PC-3 (cell line): ENCODE measurements around the gene STK32C. TPM values are rescaled to one million over a fixed set of nuclear protein-coding genes. Genes with fewer than 3 reads are reported as not detected.

Source experiments
- ATAC-seq: fragments of 200-7000 bp; cut with Tn5 transposase; 2 replicates; pipeline ENCODE4 v1.9.1; 2020; ENCODE audit warnings: mild to moderate bottlenecking, moderate library complexity
- BruUV-seq: library from RNA; stranded (reverse); fragments of 400-500 nt; replicated peaks from 2 replicates; lab custom pipeline; 2021; lab: Mats Ljungman, UMichigan
- CTCF ChIA-PET: fragments of 300-600 bp; sonication (Branson Sonifier 250); formaldehyde crosslinking; loops from one replicate; lab custom pipeline; 2022; ENCODE audit warnings: antibody characterized with exemption; lab: Charles Lee
- POLR2A ChIA-PET: fragments of 300-600 bp; sonication (Branson Sonifier 250); formaldehyde crosslinking; loops from one replicate; lab custom pipeline; 2022; ENCODE audit warnings: antibody characterized with exemption; ENCODE audit not compliant: unreplicated experiment; lab: Charles Lee
- DNase-seq: peaks from one replicate; pipeline ENCODE4 v3.0.0-alpha.2; 2015
- H2AFZ ChIP-seq: fragments of 300-600 bp; sonication (generic); 2 replicates; pipeline ENCODE4 v1.6.0; 2016; ENCODE audit warnings: antibody characterized with exemption, low read length
- H3F3A ChIP-seq: fragments of 300-600 bp; sonication (generic); one replicate; pipeline ENCODE4 v1.6.0; 2017; ENCODE audit warnings: antibody characterized with exemption, low read length, control low read depth, mild to moderate bottlenecking; ENCODE audit not compliant: unreplicated experiment
- H3K27ac ChIP-seq: fragments of 300-600 bp; sonication (generic); 2 replicates; pipeline ENCODE4 v1.5.1; 2016; ENCODE audit warnings: mild to moderate bottlenecking, low read length
- H3K27me3 ChIP-seq: fragments of 300-600 bp; sonication (generic); 2 replicates; pipeline ENCODE4 v1.6.1; 2016; ENCODE audit warnings: low read length, mixed read lengths
- H3K36me3 ChIP-seq: fragments of 300-600 bp; sonication (generic); 2 replicates; pipeline ENCODE4 v1.6.1; 2016; ENCODE audit warnings: low read depth, mixed run types, low read length, mixed read lengths
- H3K4me1 ChIP-seq: fragments of 300-600 bp; sonication (generic); 2 replicates; pipeline ENCODE4 v1.5.1; 2016; ENCODE audit warnings: low read length; ENCODE audit not compliant: insufficient read depth
- H3K4me2 ChIP-seq: fragments of 300-600 bp; sonication (generic); 2 replicates; pipeline ENCODE4 v1.6.0; 2016; ENCODE audit warnings: low read length
- H3K4me3 ChIP-seq: fragments of 300-600 bp; sonication (generic); 2 replicates; pipeline ENCODE4 v1.5.1; 2016; ENCODE audit warnings: mild to moderate bottlenecking, low read length, mixed read lengths
- H3K79me2 ChIP-seq: fragments of 300-600 bp; sonication (generic); 2 replicates; pipeline ENCODE4 v1.6.1; 2017; ENCODE audit warnings: low read length, mixed read lengths
- H3K9ac ChIP-seq: fragments of 300-600 bp; sonication (generic); 2 replicates; pipeline ENCODE4 v1.6.0; 2016; ENCODE audit warnings: mild to moderate bottlenecking, low read length
- H3K9me2 ChIP-seq: fragments of 300-600 bp; sonication (generic); replicated peaks from 2 replicates; pipeline ENCODE4 v1.6.1; 2016; ENCODE audit warnings: mixed run types, low read length, mixed read lengths
- H3K9me3 ChIP-seq: fragments of 300-600 bp; sonication (generic); 2 replicates; pipeline ENCODE4 v1.6.1; 2016; ENCODE audit warnings: low read length, mixed read lengths
- H4K20me1 ChIP-seq: fragments of 300-600 bp; sonication (generic); 2 replicates; pipeline ENCODE4 v1.6.1; 2016; ENCODE audit warnings: low read length, mixed read lengths
- EZH2 ChIP-seq: fragments of 300-600 bp; sonication (generic); IDR thresholded peaks from one replicate; pipeline ENCODE4 v1.6.1; 2017; ENCODE audit warnings: antibody characterized with exemption, mild to moderate bottlenecking, low read length; ENCODE audit not compliant: unreplicated experiment
- EZH2phosphoT487 ChIP-seq: fragments of 300-600 bp; sonication (generic); IDR thresholded peaks from 2 replicates; pipeline ENCODE4 v1.6.1; 2018; ENCODE audit warnings: mild to moderate bottlenecking, antibody characterized with exemption, low read length, borderline replicate concordance
- intact Hi-C: fragments of 100-400 bp; cut with micrococcal nuclease; formaldehyde crosslinking; loops from 2 replicates; pipeline ENCODE4 v1.9.0; 2023
- total RNA-seq: library from RNA; depleted of rRNA; stranded (reverse); fragments of >200 nt; gene quantifications from 2 replicates; pipeline ENCODE4 v1.2.3, GENCODE V29; 2014
- TF ChIP-seq, protein P1 (sequence below): fragments of 300-600 bp; sonication (generic); conservative IDR thresholded peaks from 2 replicates; pipeline ENCODE4 v1.5.1; 2017; ENCODE audit warnings: antibody characterized with exemption, low read depth, mild to moderate bottlenecking, low read length

The STK32C gene
- total RNA-seq, 1 experiment from 2014 or later, result 28.3 TPM

DNA sequence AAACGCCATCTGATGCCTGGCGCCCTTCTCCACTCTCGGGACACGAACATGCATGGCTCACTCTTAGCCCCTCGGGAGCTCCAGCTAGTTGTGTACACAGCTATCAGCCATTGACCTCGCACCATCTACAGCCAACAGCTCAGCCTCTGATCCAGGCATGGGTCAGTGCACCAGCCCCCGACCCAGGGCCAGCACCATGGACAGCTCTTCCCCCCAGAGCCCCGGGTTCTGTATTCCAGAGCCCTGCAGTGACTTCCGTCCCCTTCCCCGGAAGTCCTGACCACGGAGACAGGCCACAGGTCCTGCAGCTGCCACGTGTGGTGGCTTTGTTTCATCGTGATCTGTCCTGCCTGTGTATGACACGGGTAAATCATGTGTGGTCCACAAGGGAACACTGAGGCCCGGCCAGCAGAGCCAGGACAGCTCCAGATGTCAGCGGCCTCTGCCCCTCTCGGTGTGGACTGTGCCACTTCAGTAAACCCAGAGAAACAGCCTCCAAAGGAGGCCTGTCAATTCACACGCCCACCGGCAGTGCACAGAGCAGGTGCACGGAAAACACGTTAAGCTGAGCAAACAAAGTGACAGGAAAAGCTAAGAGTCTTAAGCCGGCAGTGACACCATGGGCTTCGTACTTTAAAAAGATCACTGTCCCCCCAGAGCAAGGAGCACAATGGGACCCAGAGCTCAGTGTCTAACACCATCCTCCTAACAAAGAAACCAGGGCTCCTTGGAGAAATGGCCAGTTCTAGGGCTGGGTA lies 13.0 kb downstream of the STK32C start:
- H3K4me1 ChIP-seq, result no peaks in the 10 kb centered on the region
- H3K27ac ChIP-seq, result no peak overlapping the region
- no peak for ATAC-seq
- H3K36me3 ChIP-seq, result no peaks in the 10 kb centered on the region
- CTCF ChIA-PET, result no interaction called here
- DNase-seq, result no peak
- H3F3A ChIP-seq, result no peaks in the 10 kb centered on the region
- POLR2A ChIA-PET, result no interaction called here
- TF ChIP-seq EZH2phosphoT487, result no peak
- TF ChIP-seq, protein P1, sequence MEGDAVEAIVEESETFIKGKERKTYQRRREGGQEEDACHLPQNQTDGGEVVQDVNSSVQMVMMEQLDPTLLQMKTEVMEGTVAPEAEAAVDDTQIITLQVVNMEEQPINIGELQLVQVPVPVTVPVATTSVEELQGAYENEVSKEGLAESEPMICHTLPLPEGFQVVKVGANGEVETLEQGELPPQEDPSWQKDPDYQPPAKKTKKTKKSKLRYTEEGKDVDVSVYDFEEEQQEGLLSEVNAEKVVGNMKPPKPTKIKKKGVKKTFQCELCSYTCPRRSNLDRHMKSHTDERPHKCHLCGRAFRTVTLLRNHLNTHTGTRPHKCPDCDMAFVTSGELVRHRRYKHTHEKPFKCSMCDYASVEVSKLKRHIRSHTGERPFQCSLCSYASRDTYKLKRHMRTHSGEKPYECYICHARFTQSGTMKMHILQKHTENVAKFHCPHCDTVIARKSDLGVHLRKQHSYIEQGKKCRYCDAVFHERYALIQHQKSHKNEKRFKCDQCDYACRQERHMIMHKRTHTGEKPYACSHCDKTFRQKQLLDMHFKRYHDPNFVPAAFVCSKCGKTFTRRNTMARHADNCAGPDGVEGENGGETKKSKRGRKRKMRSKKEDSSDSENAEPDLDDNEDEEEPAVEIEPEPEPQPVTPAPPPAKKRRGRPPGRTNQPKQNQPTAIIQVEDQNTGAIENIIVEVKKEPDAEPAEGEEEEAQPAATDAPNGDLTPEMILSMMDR, result no peak
- no peaks in the 10 kb centered on the region for H3K9me3 ChIP-seq
- no peak overlapping the region for H3K4me3 ChIP-seq
- no peaks in the 10 kb centered on the region for H4K20me1 ChIP-seq
- intact Hi-C loops, result no loop called here
- H3K9ac ChIP-seq, result no peak overlapping the region
- H2AFZ ChIP-seq, result no peak overlapping the region
- H3K4me2 ChIP-seq, result no peak overlapping the region
- no peaks in the 10 kb centered on the region for H3K9me2 ChIP-seq
- H3K79me2 ChIP-seq, result no peaks in the 10 kb centered on the region
- no TSS peak for BruUV-seq
- no peaks in the 10 kb centered on the region for H3K27me3 ChIP-seq

DNA sequence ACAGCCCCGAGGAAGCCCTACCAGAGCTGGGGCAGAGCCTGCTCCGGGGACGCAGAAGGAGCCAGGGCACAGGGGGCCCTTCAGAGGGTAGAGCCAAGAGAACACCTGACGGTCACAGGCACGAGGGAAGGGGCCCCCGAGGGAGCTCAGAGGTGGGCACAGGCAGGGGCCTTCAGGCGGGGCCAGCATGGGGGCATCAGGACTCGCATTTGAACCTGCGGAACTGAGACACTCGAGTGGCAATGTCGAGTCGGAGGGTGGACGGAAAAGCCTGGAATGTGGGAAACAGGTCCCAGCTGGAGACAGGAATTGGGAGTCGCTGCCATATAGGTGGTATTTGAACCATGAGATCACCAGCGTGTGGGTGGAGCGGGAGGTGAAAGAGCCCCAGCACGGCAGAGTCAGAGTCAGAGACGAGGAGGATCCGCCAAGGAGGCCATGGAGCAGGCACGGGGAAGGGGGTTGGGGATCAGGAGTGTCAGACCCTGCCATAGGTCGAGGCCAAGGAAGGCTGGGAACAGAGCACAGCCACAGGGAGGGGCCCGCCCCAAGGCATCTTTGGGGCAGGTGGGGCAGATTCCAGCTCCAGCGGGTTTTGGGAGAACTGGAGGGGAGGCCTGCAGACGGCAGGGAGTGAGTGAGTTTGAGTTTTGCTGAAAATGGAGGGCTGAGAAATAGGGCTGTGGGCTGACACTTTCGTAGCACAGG lies 13.8 kb downstream of the STK32C start:
- ATAC-seq (no peak), DNase-seq (no peak)
- no peaks in the 10 kb centered on the region for H4K20me1 ChIP-seq
- H3K79me2 ChIP-seq, result no peaks in the 10 kb centered on the region
- no peak overlapping the region for H2AFZ ChIP-seq
- BruUV-seq, result no TSS peak
- H3K27ac ChIP-seq, result no peak overlapping the region
- TF ChIP-seq EZH2 (no peak), EZH2phosphoT487 (no peak)
- TF ChIP-seq, protein P1, result no peak
- no peaks in the 10 kb centered on the region for H3K27me3 ChIP-seq
- H3K9ac ChIP-seq, result no peak overlapping the region
- no peaks in the 10 kb centered on the region for H3K4me1 ChIP-seq
- H3K9me2 ChIP-seq, result no peaks in the 10 kb centered on the region
- no peak overlapping the region for H3K4me2 ChIP-seq
- intact Hi-C loops, result no loop called here
- 0 out of 2 replicates have a peak, but pooled peaks cover under 1% of the 10 kb centered on the region for H3K9me3 ChIP-seq
- H3K36me3 ChIP-seq, result no peaks in the 10 kb centered on the region
- no peaks in the 10 kb centered on the region for H3F3A ChIP-seq
- CTCF ChIA-PET, result no interaction called here
- POLR2A ChIA-PET, result no interaction called here
- H3K4me3 ChIP-seq, result no peak overlapping the region
